K562 (cell line): Measurements from ENCODE around the gene USP24. TPM values are rescaled to one million over a fixed set of nuclear protein-coding genes. Genes with fewer than 3 reads are reported as not detected.

Source experiments
- ASH1L ChIP-seq: fragments of 450-650 bp; IDR thresholded peaks from 2 replicates; pipeline ENCODE4 v1.6.1; 2018; ENCODE audit warnings: borderline replicate concordance, mild to moderate bottlenecking, low read depth; ENCODE audit not compliant: partially characterized antibody
- BDP1 ChIP-seq: IDR thresholded peaks from 3 replicates; pipeline ENCODE4 v1.6.1; 2011; ENCODE audit not compliant: insufficient read length, insufficient read depth
- CREM ChIP-seq: IDR thresholded peaks from 2 replicates; pipeline ENCODE4 v1.6.1; 2014; ENCODE audit warnings: antibody characterized with exemption, low read depth
- HNRNPH1 ChIP-seq: fragments of 200-400 bp; formaldehyde crosslinking; optimal IDR thresholded peaks from 2 replicates; pipeline ENCODE3; 2017; ENCODE audit warnings: low read depth, mild to moderate bottlenecking, low read length, moderate library complexity
- HNRNPK ChIP-seq: fragments of 200-400 bp; formaldehyde crosslinking; IDR thresholded peaks from one replicate; pipeline ENCODE4 v1.6.1; 2018; ENCODE audit warnings: mild to moderate bottlenecking, low read depth, low read length; ENCODE audit not compliant: poor library complexity, severe bottlenecking
- KDM4B ChIP-seq, 2 experiments: fragments of 450-650 bp in 1 of 2; sonication (generic) in 1 of 2; IDR thresholded peaks; 2 replicates each; pipeline ENCODE4 v1.6.1; 2016 to 2017; ENCODE audit warnings: borderline replicate concordance in 2 of 2, antibody characterized with exemption in 1 of 2, low read depth in 1 of 2, mild to moderate bottlenecking in 1 of 2
- MEIS2 ChIP-seq: fragments of 450-650 bp; IDR thresholded peaks from 2 replicates; pipeline ENCODE4 v1.6.1; 2014; ENCODE audit warnings: mild to moderate bottlenecking; ENCODE audit not compliant: partially characterized antibody
- NCOA4 ChIP-seq: fragments of 450-650 bp; IDR thresholded peaks from 2 replicates; pipeline ENCODE4 v1.6.1; 2018; ENCODE audit warnings: mild to moderate bottlenecking; ENCODE audit not compliant: partially characterized antibody
- RUNX1 ChIP-seq: sonication (generic); IDR thresholded peaks from 2 replicates; pipeline ENCODE4 v1.6.1; 2016; ENCODE audit warnings: antibody characterized with exemption, low read depth
- ZNF263 ChIP-seq: sonication (generic); formaldehyde crosslinking; IDR thresholded peaks from 2 replicates; pipeline ENCODE4 v1.8.0; 2022; ENCODE audit warnings: mild to moderate bottlenecking, missing genetic modification reagents, borderline replicate concordance
- polyA plus RNA-seq, 8 experiments: library from polyadenylated mRNA; depleted of rRNA in 4 of 8; stranded (reverse) in 5 of 8; unstranded in 3 of 8; fragments of >200 nt; fragmentation: Nextera tagmentation in 2 of 8; fragmentation: Illumina TruSeq in 1 of 8; extraction: Ambion mirVana in 2 of 8; extraction: Trizol in 1 of 8; gene quantifications; 2 replicates each; pipeline versions ENCODE4 v1.2.1 to v1.2.3, GENCODE V29; 2011 to 2014; ENCODE audit warnings: inconsistent platforms in 1 of 8, missing spikeins in 1 of 8
- total RNA-seq, 7 experiments: library from RNA; depleted of rRNA in 6 of 7; stranded (reverse); fragments of >200 nt in 6 of 7; fragmentation: Illumina TruSeq in 2 of 7; extraction: Trizol in 2 of 7; gene quantifications; 2 replicates each; pipeline versions ENCODE4 v1.2.1 to v1.2.3, GENCODE V29; 2011 to 2021; ENCODE audit warnings: low replicate concordance in 1 of 7
- TF ChIP-seq, protein P1 (sequence below): sonication (generic); formaldehyde crosslinking; IDR thresholded peaks from 2 replicates; pipeline ENCODE4 v1.8.0; 2022; ENCODE audit warnings: missing genetic modification reagents, mild to moderate bottlenecking, moderate library complexity, borderline replicate concordance
- TF ChIP-seq, protein P2 (sequence below), 3 experiments: IDR thresholded peaks in 2 of 3; conservative IDR thresholded peaks in 1 of 3; 2 replicates each; pipeline ENCODE4 v1.5.1; 2011 to 2012; ENCODE audit warnings: low read length in 3 of 3, mild to moderate bottlenecking in 3 of 3, control low read depth in 2 of 3, improper control_type of control experiment in 1 of 3, inconsistent platforms in 1 of 3, low read depth in 1 of 3, mixed read lengths in 1 of 3, moderate library complexity in 1 of 3; ENCODE audit not compliant: insufficient read depth in 2 of 3
- TF ChIP-seq, protein P3 (sequence below), 2 experiments: fragments of 450-650 bp in 1 of 2; sonication (generic) in 1 of 2; formaldehyde crosslinking in 1 of 2; IDR thresholded peaks; 2 replicates each; pipeline versions ENCODE4 v1.7.1 to v1.9.0; 2016 to 2022; ENCODE audit warnings: inconsistent platforms in 1 of 2, mild to moderate bottlenecking in 1 of 2, missing genetic modification reagents in 1 of 2

The USP24 gene
- total and polyA plus RNA-seq, 9 of the 15 experiments (the other 6 are each of a cell fraction or from before 2014, with no cell fraction given), result 7.7 to 62.6 (median 36.8) TPM

DNA sequence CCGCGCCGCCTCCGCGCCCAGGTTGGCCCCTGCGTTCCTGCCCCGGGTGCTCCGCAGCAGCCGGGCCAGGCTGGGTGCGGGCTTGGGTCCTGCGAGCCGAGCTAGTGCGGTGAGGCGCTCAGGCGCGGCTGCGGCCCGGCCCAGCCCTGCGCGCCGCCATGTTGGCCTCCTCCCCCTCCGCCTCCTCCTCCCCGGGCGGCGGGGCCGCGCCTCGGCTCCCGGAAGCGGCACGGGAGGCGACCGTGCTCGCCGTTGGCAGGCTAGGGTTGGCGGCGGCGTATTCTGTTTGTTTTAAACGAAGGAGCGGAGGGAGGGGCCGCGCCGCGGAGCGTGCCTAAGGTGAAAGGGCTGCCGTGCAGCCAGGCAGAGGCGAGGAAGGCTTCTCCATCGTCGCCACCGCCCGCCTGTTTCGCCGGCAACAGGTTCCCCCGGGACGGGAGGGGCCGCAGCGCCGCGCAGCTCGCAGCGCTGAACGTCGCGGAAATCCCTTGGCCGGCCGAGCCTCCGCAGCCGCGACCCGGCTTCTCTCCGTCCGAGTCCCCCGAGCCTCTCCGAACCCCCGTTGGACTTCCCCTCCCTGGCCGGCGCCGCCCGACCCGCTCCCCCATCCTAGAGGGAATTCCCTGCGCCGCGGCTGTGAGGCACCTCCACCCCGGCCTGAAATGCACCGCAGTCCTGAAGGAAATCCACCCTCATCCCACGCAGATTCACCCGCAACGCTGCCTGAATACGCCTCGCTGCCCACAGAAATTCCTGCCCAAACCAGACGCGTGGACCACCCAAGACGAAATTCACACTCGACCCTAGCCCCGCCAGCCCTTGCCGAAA is at the start of gene USP24 (continued):
- TF ChIP-seq, protein P1, sequence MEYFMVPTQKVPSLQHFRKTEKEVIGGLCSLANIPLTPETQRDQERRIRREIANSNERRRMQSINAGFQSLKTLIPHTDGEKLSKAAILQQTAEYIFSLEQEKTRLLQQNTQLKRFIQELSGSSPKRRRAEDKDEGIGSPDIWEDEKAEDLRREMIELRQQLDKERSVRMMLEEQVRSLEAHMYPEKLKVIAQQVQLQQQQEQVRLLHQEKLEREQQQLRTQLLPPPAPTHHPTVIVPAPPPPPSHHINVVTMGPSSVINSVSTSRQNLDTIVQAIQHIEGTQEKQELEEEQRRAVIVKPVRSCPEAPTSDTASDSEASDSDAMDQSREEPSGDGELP (CRISPR knock-in tag), result peak; percentile 51; the same call in 1 of the 2 replicates
- TF ChIP-seq BDP1, result no peak
- peak; percentile 15; the same call in 1 of the 2 replicates for TF ChIP-seq ZNF263 (CRISPR knock-in tag)
- TF ChIP-seq NCOA4, result no peak
- TF ChIP-seq, protein P2, sequence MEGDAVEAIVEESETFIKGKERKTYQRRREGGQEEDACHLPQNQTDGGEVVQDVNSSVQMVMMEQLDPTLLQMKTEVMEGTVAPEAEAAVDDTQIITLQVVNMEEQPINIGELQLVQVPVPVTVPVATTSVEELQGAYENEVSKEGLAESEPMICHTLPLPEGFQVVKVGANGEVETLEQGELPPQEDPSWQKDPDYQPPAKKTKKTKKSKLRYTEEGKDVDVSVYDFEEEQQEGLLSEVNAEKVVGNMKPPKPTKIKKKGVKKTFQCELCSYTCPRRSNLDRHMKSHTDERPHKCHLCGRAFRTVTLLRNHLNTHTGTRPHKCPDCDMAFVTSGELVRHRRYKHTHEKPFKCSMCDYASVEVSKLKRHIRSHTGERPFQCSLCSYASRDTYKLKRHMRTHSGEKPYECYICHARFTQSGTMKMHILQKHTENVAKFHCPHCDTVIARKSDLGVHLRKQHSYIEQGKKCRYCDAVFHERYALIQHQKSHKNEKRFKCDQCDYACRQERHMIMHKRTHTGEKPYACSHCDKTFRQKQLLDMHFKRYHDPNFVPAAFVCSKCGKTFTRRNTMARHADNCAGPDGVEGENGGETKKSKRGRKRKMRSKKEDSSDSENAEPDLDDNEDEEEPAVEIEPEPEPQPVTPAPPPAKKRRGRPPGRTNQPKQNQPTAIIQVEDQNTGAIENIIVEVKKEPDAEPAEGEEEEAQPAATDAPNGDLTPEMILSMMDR (IDR thresholded peaks at IDR 0.05 in 2 of 3, conservative IDR thresholded peaks at IDR 0.05 in 1 of 3; ENCODE audit: insufficient read depth in 2 of 3, low read depth in 1 of 3, low read length in 3 of 3), result no peak
- no peak; a peak in 1 of 4 replicates for TF ChIP-seq KDM4B (IDR thresholded peaks at IDR 0.05; ENCODE audit: borderline replicate concordance in 2 of 2, low read depth in 1 of 2)
- TF ChIP-seq, protein P3, sequence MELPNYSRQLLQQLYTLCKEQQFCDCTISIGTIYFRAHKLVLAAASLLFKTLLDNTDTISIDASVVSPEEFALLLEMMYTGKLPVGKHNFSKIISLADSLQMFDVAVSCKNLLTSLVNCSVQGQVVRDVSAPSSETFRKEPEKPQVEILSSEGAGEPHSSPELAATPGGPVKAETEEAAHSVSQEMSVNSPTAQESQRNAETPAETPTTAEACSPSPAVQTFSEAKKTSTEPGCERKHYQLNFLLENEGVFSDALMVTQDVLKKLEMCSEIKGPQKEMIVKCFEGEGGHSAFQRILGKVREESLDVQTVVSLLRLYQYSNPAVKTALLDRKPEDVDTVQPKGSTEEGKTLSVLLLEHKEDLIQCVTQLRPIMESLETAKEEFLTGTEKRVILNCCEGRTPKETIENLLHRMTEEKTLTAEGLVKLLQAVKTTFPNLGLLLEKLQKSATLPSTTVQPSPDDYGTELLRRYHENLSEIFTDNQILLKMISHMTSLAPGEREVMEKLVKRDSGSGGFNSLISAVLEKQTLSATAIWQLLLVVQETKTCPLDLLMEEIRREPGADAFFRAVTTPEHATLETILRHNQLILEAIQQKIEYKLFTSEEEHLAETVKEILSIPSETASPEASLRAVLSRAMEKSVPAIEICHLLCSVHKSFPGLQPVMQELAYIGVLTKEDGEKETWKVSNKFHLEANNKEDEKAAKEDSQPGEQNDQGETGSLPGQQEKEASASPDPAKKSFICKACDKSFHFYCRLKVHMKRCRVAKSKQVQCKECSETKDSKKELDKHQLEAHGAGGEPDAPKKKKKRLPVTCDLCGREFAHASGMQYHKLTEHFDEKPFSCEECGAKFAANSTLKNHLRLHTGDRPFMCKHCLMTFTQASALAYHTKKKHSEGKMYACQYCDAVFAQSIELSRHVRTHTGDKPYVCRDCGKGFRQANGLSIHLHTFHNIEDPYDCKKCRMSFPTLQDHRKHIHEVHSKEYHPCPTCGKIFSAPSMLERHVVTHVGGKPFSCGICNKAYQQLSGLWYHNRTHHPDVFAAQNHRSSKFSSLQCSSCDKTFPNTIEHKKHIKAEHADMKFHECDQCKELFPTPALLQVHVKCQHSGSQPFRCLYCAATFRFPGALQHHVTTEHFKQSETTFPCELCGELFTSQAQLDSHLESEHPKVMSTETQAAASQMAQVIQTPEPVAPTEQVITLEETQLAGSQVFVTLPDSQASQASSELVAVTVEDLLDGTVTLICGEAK (IDR thresholded peaks at IDR 0.05), result no peak
- TF ChIP-seq, protein P3 (CRISPR knock-in tag; IDR thresholded peaks at IDR 0.05), result no peak
- TF ChIP-seq HNRNPK, result peak; percentile 41
- TF ChIP-seq HNRNPH1, result no peak
- TF ChIP-seq ASH1L, result no peak
- peak; percentile 12 for TF ChIP-seq MEIS2
- TF ChIP-seq RUNX1, result no peak
- peak; percentile 33 for TF ChIP-seq CREM
